GM18907 (cell line): ENCODE results near the gene RNF149.
"Not testable (repeated sequence)": the region's sequence is repeated elsewhere in the genome, so short reads cannot be mapped to it uniquely, and the experiment has no call there.

Experiments
- ATAC-seq: cut with Tn5 transposase; IDR thresholded peaks from one replicate; pipeline ENCODE4 v1.9.1; 2021; ENCODE audit warnings: mild to moderate bottlenecking, moderate library complexity; ENCODE audit not compliant: unreplicated experiment

Gene RNF149

GRCh38 chr2:101263377-101263800 lies 45.1 kb downstream of the RNF149 start:
- no peak for ATAC-seq

GRCh38 chr2:101262142-101262541 lies 46.4 kb downstream of the RNF149 start:
- no peak for ATAC-seq

GRCh38 chr2:101258804-101259203 lies 49.7 kb downstream of the RNF149 start:
- no peak for ATAC-seq

- ATAC-seq = no peak
Observed at GRCh38 chr2:101256316-101256715, 52.2 kb downstream of the RNF149 start.

- ATAC-seq = no peak
Observed at GRCh38 chr2:101255501-101255900, 53.0 kb downstream of the RNF149 start.

- no peak for ATAC-seq
Observed at GRCh38 chr2:101253703-101254450, 54.6 kb downstream of the RNF149 start.

GRCh38 chr2:101253013-101253702 lies 55.3 kb downstream of the RNF149 start:
- peak; percentile 66 for ATAC-seq

GRCh38 chr2:101252408-101253012 lies 56.0 kb downstream of the RNF149 start, which contains the start of gene CNOT11:
Gene CNOT11, plus strand, starts transcription at chr2:101252886. Its CDS starts 79 bp downstream, at chr2:101252965.
- peak; percentile 88 for ATAC-seq

GRCh38 chr2:101251844-101252407 lies 56.6 kb downstream of the RNF149 start:
- ATAC-seq = peak; percentile 66

- ATAC-seq = not testable (repeated sequence)
Observed at GRCh38 chr2:101251246-101251781, 57.2 kb downstream of the RNF149 start.

- no peak for ATAC-seq
Observed at GRCh38 chr2:101249826-101250225, 58.7 kb downstream of the RNF149 start.

GRCh38 chr2:101248756-101249155 lies 59.7 kb downstream of the RNF149 start:
- not testable (repeated sequence) for ATAC-seq

- not testable (repeated sequence) for ATAC-seq
Observed at GRCh38 chr2:101245468-101245867, 63.0 kb downstream of the RNF149 start.

- ATAC-seq = not testable (repeated sequence)
Observed at GRCh38 chr2:101244899-101245298, 63.6 kb downstream of the RNF149 start.

- not testable (repeated sequence) for ATAC-seq
Observed at GRCh38 chr2:101244373-101244772, 64.1 kb downstream of the RNF149 start.

- no peak for ATAC-seq
Observed at GRCh38 chr2:101241158-101241557, 67.3 kb downstream of the RNF149 start.

GRCh38 chr2:101240694-101241093 lies 67.8 kb downstream of the RNF149 start:
- not testable (repeated sequence) for ATAC-seq

GRCh38 chr2:101239760-101240118 lies 68.8 kb downstream of the RNF149 start:
- ATAC-seq = not testable (repeated sequence)

- no peak for ATAC-seq
Observed at GRCh38 chr2:101238930-101239759, 69.4 kb downstream of the RNF149 start.

- not testable (repeated sequence) for ATAC-seq
Observed at GRCh38 chr2:101237944-101238343, 70.6 kb downstream of the RNF149 start.
